ENCODE results near the gene ARHGEF1. TPM values are rescaled to one million over a fixed set of nuclear protein-coding genes. Genes with fewer than 3 reads are reported as not detected.

ARHGEF1 gene
- total RNA-seq, 4 donors from 2014 or later = 53.1 to 129 (median 72.0) TPM

DNA sequence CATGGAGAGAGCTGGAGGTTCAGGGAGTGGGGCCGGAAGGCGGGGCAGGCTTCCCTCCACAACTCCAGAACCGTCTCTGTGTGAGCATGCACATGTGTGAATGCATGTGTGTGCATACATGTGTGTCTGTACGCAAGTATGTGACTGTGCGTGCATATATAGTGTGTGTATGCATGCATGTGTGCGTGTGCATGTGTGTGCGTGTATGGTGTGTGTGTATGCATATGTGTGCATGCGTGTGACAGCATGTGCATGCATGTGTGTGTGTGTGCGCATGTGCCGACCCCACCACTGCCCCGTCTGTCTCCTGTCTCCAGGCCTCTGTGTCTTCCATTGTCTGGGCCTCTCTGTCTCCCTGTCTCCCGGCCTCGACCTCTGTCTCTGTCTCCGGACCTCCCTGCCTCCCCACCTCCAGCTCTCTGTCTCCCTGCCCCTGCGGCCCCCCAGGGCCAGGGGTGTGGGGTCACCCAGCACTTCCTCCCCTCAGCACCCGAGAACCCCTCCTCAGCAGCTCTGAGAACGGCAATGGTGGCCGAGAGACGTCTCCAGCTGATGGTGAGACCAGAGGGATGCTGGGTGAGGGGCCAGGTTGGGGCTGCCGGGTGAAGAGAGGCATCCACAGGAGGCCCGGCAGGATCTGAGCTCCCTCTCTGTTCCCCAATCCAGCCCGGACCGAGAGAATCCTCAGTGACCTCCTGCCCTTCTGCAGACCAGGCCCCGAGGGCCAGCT lies 22.5 kb downstream of the ARHGEF1 start:
- DNase-seq (ENCODE audit: low spot score) = no peak
- ATAC-seq (ENCODE audit: low FRiP score) = no peak
- TF ChIP-seq, protein P1, sequence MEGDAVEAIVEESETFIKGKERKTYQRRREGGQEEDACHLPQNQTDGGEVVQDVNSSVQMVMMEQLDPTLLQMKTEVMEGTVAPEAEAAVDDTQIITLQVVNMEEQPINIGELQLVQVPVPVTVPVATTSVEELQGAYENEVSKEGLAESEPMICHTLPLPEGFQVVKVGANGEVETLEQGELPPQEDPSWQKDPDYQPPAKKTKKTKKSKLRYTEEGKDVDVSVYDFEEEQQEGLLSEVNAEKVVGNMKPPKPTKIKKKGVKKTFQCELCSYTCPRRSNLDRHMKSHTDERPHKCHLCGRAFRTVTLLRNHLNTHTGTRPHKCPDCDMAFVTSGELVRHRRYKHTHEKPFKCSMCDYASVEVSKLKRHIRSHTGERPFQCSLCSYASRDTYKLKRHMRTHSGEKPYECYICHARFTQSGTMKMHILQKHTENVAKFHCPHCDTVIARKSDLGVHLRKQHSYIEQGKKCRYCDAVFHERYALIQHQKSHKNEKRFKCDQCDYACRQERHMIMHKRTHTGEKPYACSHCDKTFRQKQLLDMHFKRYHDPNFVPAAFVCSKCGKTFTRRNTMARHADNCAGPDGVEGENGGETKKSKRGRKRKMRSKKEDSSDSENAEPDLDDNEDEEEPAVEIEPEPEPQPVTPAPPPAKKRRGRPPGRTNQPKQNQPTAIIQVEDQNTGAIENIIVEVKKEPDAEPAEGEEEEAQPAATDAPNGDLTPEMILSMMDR (IDR thresholded peaks at IDR 0.05) = no peak

DNA sequence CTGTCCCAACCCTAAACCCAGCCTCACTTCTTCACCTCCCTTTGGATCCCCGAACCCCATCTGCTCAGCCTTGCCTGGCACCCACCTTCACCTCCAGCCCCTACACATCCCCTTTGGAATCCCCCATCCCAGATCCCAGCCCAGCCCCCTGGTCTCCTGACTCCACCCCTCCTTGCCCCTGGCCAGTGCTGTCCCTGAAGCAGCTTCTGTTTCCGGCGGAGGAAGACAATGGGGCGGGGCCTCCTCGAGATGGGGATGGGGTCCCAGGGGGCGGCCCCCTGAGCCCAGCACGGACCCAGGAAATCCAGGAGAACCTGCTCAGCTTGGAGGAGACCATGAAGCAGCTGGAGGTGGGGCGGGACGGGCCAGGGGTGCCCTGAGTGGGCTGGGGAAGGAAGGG lies 23.3 kb downstream of the ARHGEF1 start:
- DNase-seq (ENCODE audit: low spot score) = no peak

DNA sequence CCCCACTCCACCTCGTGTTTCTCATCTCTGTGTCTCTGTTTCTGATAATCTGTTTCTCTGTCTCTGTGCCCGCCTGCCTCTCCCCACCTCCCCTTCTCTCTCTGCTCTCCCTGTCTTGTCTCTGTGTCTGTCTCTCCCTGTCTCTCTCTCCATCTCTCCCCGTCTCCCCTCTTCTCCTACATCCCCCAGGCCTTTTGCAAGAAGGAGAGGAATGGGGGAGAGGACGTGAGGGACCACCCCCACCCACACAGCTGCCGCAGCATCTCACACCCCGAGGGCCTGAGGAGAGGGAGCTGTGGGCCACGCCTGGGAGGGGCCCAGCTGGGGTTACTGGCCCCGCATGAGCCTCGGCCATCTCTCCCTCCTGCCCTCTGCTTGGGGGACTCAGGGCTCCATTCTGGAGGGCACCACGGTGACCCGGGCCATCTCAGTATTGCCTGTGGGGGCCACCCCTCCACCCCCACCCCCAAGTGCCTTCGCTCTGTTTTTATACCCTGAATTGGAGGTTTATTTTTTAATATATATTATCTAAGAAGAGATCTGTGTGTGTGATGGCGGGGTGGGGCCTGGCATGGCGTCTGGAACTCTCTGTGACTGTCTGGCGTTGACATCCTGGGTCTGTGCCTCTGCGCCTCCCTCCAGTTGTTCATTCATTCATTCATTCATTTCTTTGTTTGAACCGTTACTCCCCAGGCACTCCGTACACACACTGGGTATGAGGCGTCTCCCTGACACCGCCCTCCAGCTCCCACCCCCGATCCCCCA lies 24.1 kb downstream of the ARHGEF1 start:
- no peak for DNase-seq (ENCODE audit: low spot score)
- ATAC-seq (ENCODE audit: low FRiP score) = no peak

More for the DNA sequence above, 23.3 kb downstream of the ARHGEF1 start:
- TF ChIP-seq, protein P1 (IDR thresholded peaks at IDR 0.05) = no peak
- no peak for ATAC-seq (ENCODE audit: low FRiP score)

DNA sequence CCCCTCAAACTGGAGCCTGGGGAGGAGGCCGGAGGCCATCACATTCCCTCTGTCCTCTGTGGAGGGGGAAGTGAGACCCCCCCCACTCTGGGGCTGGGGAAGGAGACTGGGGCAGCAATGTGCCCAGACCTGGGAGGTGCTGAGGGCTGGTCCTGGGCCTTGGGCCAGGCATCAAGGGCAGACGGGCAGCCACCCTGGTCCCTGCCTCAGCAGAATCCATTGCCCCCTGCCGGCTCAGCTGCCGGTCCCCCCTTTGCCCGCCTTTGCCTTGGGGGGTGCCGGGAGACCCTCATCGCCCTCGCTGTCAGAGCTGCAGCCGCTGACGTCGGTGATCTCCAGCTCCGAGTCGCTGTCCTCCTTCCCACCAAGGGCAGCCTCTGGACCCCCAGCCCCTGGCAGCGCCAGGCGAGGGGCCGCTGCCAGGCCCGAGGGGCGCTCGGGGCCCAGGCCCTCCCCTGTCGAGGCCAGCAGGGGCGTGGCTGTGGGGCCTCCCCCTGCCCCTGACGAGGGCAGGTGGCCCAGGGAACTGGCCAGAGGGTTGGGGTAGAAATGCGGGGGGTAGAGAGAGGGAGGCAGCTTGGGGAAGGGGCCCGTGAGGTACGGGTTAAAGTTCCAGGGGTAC lies 25.1 kb downstream of the ARHGEF1 start:
- TF ChIP-seq, protein P1 (IDR thresholded peaks at IDR 0.05) = no peak
- DNase-seq (ENCODE audit: low spot score) = no peak
- no peak for ATAC-seq (ENCODE audit: low FRiP score)

More for the DNA sequence above, 24.1 kb downstream of the ARHGEF1 start:
- TF ChIP-seq, protein P1 (IDR thresholded peaks at IDR 0.05) = no peak

DNA sequence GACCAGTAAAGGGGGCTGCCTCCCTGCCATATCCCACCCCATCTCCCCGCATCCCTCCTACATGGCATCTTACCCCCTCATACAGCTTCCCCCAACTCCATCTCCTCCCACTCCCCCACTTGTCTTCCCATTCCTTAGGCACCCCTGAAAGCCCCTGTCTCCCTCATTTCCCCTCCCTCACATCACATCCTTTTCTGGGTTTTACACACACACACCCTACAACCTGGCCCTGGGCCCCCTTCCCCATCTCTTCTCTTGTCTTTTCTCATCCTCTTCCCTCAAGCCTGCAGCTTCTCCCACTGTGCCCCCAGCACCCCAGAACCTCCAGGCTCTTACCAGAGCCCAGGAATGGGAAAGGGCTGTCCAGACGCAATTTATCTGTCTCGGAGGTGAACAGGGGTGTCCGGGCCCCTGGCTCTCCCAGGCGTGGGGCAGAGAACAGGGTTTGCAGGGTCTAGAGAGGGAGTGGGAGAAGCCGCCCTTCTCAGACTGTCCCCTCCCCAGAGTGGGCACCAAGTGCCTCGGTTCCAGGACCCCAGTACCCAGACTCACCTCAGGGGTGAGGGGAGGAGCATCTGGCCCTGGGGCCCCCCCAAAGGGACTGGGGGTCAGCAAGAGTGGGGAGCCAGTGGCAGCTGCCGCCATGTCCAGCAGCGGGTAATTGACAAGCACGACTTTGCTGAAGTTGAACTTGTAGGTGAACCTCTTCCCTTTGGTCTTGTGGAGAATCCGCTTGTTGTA lies 25.9 kb downstream of the ARHGEF1 start:
- TF ChIP-seq, protein P1 (IDR thresholded peaks at IDR 0.05) = no peak
- no peak for DNase-seq (ENCODE audit: low spot score)
- ATAC-seq (ENCODE audit: low FRiP score) = no peak

DNA sequence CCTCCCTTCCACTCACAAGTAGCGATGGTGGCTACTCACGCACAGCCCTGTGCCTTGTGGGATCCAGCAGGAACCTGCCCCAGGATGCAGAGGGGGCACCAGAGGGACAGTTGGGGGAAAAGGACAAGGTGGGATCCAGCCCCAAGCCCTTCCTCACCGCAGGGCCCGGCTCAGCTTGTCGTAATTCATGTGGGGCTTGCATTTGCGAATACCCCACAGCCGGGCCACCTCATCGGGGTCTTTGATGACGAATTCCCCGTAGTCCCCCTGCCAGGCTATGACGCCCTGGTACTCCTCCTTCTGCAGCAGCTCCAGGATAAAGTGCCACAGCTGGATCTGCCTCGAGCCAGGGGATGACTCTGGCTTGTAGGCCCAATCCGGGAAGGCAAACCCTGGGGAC lies 26.7 kb downstream of the ARHGEF1 start:
- ATAC-seq (ENCODE audit: low FRiP score) (no peak), DNase-seq (ENCODE audit: low spot score) (no peak)
- TF ChIP-seq, protein P1 (IDR thresholded peaks at IDR 0.05) = no peak
